Measurements from ENCODE around the gene KIF15.

The KIF15 gene

GRCh38 chr3:44825264-44825925 is 63.8 kb downstream of the KIF15 start:
- H3K4me2 ChIP-seq (ENCODE audit: low read length): no peak overlapping the region
- no peaks in the 10 kb centered on the region for H3K9me2 ChIP-seq (replicated peaks; ENCODE audit: control insufficient read depth, low read length)
- H3K27ac ChIP-seq (ENCODE audit: low read depth, low read length): no peak overlapping the region
- peaks cover 55% of the 10 kb centered on the region for H3K36me3 ChIP-seq (ENCODE audit: control insufficient read depth, low read length)
- H3K9me3 ChIP-seq (ENCODE audit: control insufficient read depth, insufficient read depth, low read length): no peaks in the 10 kb centered on the region
- H3K27me3 ChIP-seq (ENCODE audit: control insufficient read depth, low read length): no peaks in the 10 kb centered on the region
- H3K79me2 ChIP-seq (ENCODE audit: control insufficient read depth, low read length): no peaks in the 10 kb centered on the region
- no peaks in the 10 kb centered on the region for H4K20me1 ChIP-seq (ENCODE audit: control insufficient read depth, insufficient read depth, low read depth, low read length)
- TF ChIP-seq EZH2phosphoT487 (IDR thresholded peaks at IDR 0.05; ENCODE audit: borderline replicate concordance, low read length) (no peak), CTCF (IDR thresholded peaks at IDR 0.05; ENCODE audit: low read depth, low read length, poor library complexity, severe bottlenecking) (no peak)
- H3K4me3 ChIP-seq (ENCODE audit: low read length): no peak overlapping the region
- no peaks in the 10 kb centered on the region for H3K4me1 ChIP-seq (ENCODE audit: control insufficient read depth, low read length)
- H3F3A ChIP-seq (ENCODE audit: control insufficient read depth, insufficient read depth): 0 out of 2 replicates have a peak, but pooled peaks cover 2% of the 10 kb centered on the region

GRCh38 chr3:44827196-44827595 is 65.6 kb downstream of the KIF15 start:
- Histone ChIP-seq H3K4me1 (ENCODE audit: control insufficient read depth, low read length) (no peaks in the 10 kb centered on the region), H3K36me3 (ENCODE audit: control insufficient read depth, low read length) (peaks cover 72% of the 10 kb centered on the region), H3K27ac (ENCODE audit: low read depth, low read length) (no peak overlapping the region), H3K9me3 (ENCODE audit: control insufficient read depth, insufficient read depth, low read length) (no peaks in the 10 kb centered on the region), H3K4me3 (ENCODE audit: low read length) (no peak overlapping the region), H3F3A (ENCODE audit: control insufficient read depth, insufficient read depth) (0 out of 2 replicates have a peak, but pooled peaks cover 2% of the 10 kb centered on the region), H3K9me2 (replicated peaks; ENCODE audit: control insufficient read depth, low read length) (no peaks in the 10 kb centered on the region), H3K27me3 (ENCODE audit: control insufficient read depth, low read length) (no peaks in the 10 kb centered on the region), H3K79me2 (ENCODE audit: control insufficient read depth, low read length) (no peaks in the 10 kb centered on the region), H3K4me2 (ENCODE audit: low read length) (no peak overlapping the region), H4K20me1 (ENCODE audit: control insufficient read depth, insufficient read depth, low read depth, low read length) (no peaks in the 10 kb centered on the region)
- TF ChIP-seq EZH2phosphoT487 (IDR thresholded peaks at IDR 0.05; ENCODE audit: borderline replicate concordance, low read length): no peak
- TF ChIP-seq CTCF (IDR thresholded peaks at IDR 0.05; ENCODE audit: low read depth, low read length, poor library complexity, severe bottlenecking): no peak

GRCh38 chr3:44831232-44831631 is 69.6 kb downstream of the KIF15 start:
- no peak overlapping the region for H3K27ac ChIP-seq (ENCODE audit: low read depth, low read length)
- no peaks in the 10 kb centered on the region for H3K79me2 ChIP-seq (ENCODE audit: control insufficient read depth, low read length)
- no peak overlapping the region for H3K4me3 ChIP-seq (ENCODE audit: low read length)
- no peaks in the 10 kb centered on the region for H3F3A ChIP-seq (ENCODE audit: control insufficient read depth, insufficient read depth)
- H3K9me3 ChIP-seq (ENCODE audit: control insufficient read depth, insufficient read depth, low read length): no peaks in the 10 kb centered on the region
- no peaks in the 10 kb centered on the region for H4K20me1 ChIP-seq (ENCODE audit: control insufficient read depth, insufficient read depth, low read depth, low read length)
- H3K4me1 ChIP-seq (ENCODE audit: control insufficient read depth, low read length): no peaks in the 10 kb centered on the region
- peaks cover 76% of the 10 kb centered on the region for H3K36me3 ChIP-seq (ENCODE audit: control insufficient read depth, low read length)
- H3K4me2 ChIP-seq (ENCODE audit: low read length): no peak overlapping the region
- H3K9me2 ChIP-seq (replicated peaks; ENCODE audit: control insufficient read depth, low read length): no peaks in the 10 kb centered on the region
- no peaks in the 10 kb centered on the region for H3K27me3 ChIP-seq (ENCODE audit: control insufficient read depth, low read length)
- TF ChIP-seq CTCF (IDR thresholded peaks at IDR 0.05; ENCODE audit: low read depth, low read length, poor library complexity, severe bottlenecking) (no peak), EZH2phosphoT487 (IDR thresholded peaks at IDR 0.05; ENCODE audit: borderline replicate concordance, low read length) (no peak)
